ENCODE results near the gene BAG2. TPM values are rescaled to one million over a fixed set of nuclear protein-coding genes. Genes with fewer than 3 reads are reported as not detected.
A peak's percentile ranks its signal among the peaks of the same experiment; 100 is the strongest.

Gene BAG2
- total and polyA plus RNA-seq, 2 of the 13 experiments (the other 11 are each of a cell fraction or from before 2014, with no cell fraction given), result 5.7 to 15.1 TPM

GRCh38 chr6:57142178-57142525, 30.0 kb upstream of the BAG2 start:
- 69% methylated on average over 1 of the region's 1 CpG for WGBS (ENCODE audit: low lambda C conversion rate)
- Histone ChIP-seq H3K36me3 (replicated peaks in 1 of 2; ENCODE audit: control insufficient read depth in 1 of 2, insufficient read depth in 2 of 2, low read length in 2 of 2) (peaks cover 11 to 21% of the 10 kb centered on the region in 2 experiments), H3K79me2 (ENCODE audit: insufficient read depth, low read length) (no peaks in the 10 kb centered on the region), H4K20me1 (ENCODE audit: insufficient read depth, low read length) (no peaks in the 10 kb centered on the region), H3K4me3 (replicated peaks in 1 of 3; ENCODE audit: insufficient read depth in 1 of 3, low read depth in 2 of 3, low read length in 3 of 3) (no peak overlapping the region), H3K27me3 (ENCODE audit: control insufficient read depth in 1 of 2, insufficient read depth in 2 of 2, low read length in 2 of 2) (no peaks in the 10 kb centered on the region), H3K9ac (ENCODE audit: insufficient read depth, low read depth, low read length) (no peak overlapping the region), H3K4me1 (ENCODE audit: insufficient read depth, low read length) (peaks cover 25% of the 10 kb centered on the region), H3K27ac (ENCODE audit: extremely low read length, insufficient read depth, low read length) (peak overlapping the region; percentile 12), H3K9me3 (ENCODE audit: low read length) (no peaks in the 10 kb centered on the region), H3K4me2 (ENCODE audit: low read depth, low read length) (no peak overlapping the region), H2AFZ (ENCODE audit: low read length) (no peak overlapping the region)
- ChIA-PET CTCF (ENCODE audit: low intra/inter-chr PET ratio, low total read pairs) (no interaction called here), POLR2A (interaction anchor here (1.1 to 1.6 kb wide), 2 partner anchors 30 to 52 kb away, joined by 6 read pairs; partner anchors contain the start of genes BAG2 and ZNF451)
- intact Hi-C loops (cut with micrococcal nuclease; ENCODE audit: unreplicated experiment) (loop anchor here (2.0 kb wide), 2 partner anchors 31 to 49 kb away; partner anchors contain the start of gene BAG2), in situ Hi-C loops (cut with HindIII; ENCODE audit: extremely low pct_ligation_motif_present, low pct_unique_long_range_greater_than_20kb) (no loop called here)
- TF ChIP-seq FOXJ3 (CRISPR knock-in tag; IDR thresholded peaks at IDR 0.05; ENCODE audit: borderline replicate concordance), result 0 out of 2 replicates have a peak, but pooled peaks have one; percentile 24
- TF ChIP-seq ZNF652 (CRISPR knock-in tag; IDR thresholded peaks at IDR 0.05; ENCODE audit: borderline replicate concordance, low read depth), result peak; percentile 91
- 0 out of 2 replicates have a peak, but pooled peaks have one; percentile 39 for TF ChIP-seq SIN3B (IDR thresholded peaks at IDR 0.05; ENCODE audit: low read length)
- TF ChIP-seq EHMT2 (IDR thresholded peaks at IDR 0.05; ENCODE audit: borderline replicate concordance, low read depth, low read length), result 0 out of 2 replicates have a peak, but pooled peaks have one; percentile 73
- TF ChIP-seq, protein P1, sequence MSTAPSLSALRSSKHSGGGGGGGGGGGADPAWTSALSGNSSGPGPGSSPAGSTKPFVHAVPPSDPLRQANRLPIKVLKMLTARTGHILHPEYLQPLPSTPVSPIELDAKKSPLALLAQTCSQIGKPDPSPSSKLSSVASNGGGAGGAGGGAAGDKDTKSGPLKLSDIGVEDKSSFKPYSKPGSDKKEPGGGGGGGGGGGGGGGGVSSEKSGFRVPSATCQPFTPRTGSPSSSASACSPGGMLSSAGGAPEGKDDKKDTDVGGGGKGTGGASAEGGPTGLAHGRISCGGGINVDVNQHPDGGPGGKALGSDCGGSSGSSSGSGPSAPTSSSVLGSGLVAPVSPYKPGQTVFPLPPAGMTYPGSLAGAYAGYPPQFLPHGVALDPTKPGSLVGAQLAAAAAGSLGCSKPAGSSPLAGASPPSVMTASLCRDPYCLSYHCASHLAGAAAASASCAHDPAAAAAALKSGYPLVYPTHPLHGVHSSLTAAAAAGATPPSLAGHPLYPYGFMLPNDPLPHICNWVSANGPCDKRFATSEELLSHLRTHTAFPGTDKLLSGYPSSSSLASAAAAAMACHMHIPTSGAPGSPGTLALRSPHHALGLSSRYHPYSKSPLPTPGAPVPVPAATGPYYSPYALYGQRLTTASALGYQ (CRISPR knock-in tag; IDR thresholded peaks at IDR 0.05), result 0 out of 2 replicates have a peak, but pooled peaks have one; percentile 33
- no peak for TF ChIP-seq SNAPC5 (CRISPR knock-in tag; IDR thresholded peaks at IDR 0.05; ENCODE audit: borderline replicate concordance)
- TF ChIP-seq MLLT10 (CRISPR knock-in tag; IDR thresholded peaks at IDR 0.05), result no peak
- TF ChIP-seq ZNF460 (CRISPR knock-in tag; IDR thresholded peaks at IDR 0.05; ENCODE audit: borderline replicate concordance), result no peak
- BruUV-seq (replicated peaks), result no TSS peak
- no peak for DNase-seq (ENCODE audit: low spot score)
- no peak for FAIRE-seq
- ATAC-seq, result peak; percentile 37

Data from HepG2 (cell line).